ENCODE results near the gene P4HA1.

The P4HA1 gene

GRCh38 chr10:73094986-73095480 is 1.6 kb downstream of the P4HA1 start:
- TF ChIP-seq CTCF (IDR thresholded peaks at IDR 0.05; ENCODE audit: insufficient read depth, missing control alignments), result no peak
- DNase-seq (ENCODE audit: insufficient read length, low spot score) (no peak), FAIRE-seq (no peak)

DNA sequence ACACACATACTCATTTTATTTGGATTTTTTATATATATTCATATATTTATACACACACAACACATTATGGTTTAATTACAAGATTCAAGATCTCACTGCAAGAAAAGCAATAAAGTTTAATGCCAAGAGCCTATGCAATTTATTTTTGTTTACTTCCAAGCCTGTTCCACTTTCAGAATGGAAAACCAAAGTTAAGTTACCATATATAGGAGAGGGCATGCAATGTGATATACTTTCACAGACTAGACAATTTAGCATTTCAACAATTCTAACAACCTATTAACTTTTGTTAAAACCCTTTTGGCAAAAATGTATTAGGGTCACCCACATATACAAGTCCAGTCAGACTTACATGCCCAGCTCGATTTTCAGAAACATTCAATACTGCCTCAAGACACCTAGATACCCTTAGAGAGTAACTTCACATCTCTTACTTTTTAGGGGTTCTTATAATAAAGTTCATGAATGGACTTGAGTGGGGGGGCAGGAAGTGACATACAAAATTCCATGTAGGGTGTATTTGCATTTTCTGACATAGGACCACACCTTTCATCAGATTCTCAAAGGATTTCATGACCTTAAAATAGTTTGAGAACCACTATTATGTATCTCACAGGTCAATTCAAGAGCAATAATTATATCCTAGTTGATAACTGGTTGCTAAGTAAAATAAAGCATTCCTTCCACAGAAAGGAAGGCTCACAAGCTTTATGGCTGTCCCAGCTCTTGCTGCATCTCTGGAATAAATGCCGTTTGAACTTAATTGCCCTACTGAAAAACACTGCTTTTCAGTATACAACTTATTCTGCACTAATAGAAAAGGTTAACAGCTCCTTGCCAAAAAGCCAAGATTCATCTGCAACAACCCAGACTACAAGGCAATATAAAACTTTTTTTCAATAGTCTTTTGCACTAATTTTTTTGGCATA is 2.5 kb downstream of the P4HA1 start:
- DNase-seq (ENCODE audit: insufficient read length, low spot score), result no peak
- TF ChIP-seq CTCF (IDR thresholded peaks at IDR 0.05; ENCODE audit: insufficient read depth, missing control alignments), result no peak
- no peak for FAIRE-seq

- no peak for DNase-seq (ENCODE audit: insufficient read length, low spot score)
- FAIRE-seq, result no peak
- no peak for TF ChIP-seq CTCF (IDR thresholded peaks at IDR 0.05; ENCODE audit: insufficient read depth, missing control alignments)
Observed at GRCh38 chr10:73092830-73093229, 3.8 kb downstream of the P4HA1 start.

GRCh38 chr10:73088304-73088703 is 8.4 kb downstream of the P4HA1 start:
- TF ChIP-seq CTCF (IDR thresholded peaks at IDR 0.05; ENCODE audit: insufficient read depth, missing control alignments), result no peak
- DNase-seq (ENCODE audit: insufficient read length, low spot score), result no peak
- no peak for FAIRE-seq

GRCh38 chr10:73086816-73087215 is 9.8 kb downstream of the P4HA1 start:
- no peak for TF ChIP-seq CTCF (IDR thresholded peaks at IDR 0.05; ENCODE audit: insufficient read depth, missing control alignments)
- FAIRE-seq (no peak), DNase-seq (ENCODE audit: insufficient read length, low spot score) (no peak)

- FAIRE-seq, result no peak
- TF ChIP-seq CTCF (IDR thresholded peaks at IDR 0.05; ENCODE audit: insufficient read depth, missing control alignments), result no peak
- DNase-seq (ENCODE audit: insufficient read length, low spot score), result no peak
Observed at GRCh38 chr10:73084209-73084608, 12.5 kb downstream of the P4HA1 start.

- DNase-seq (ENCODE audit: insufficient read length, low spot score) (no peak), FAIRE-seq (no peak)
- TF ChIP-seq CTCF (IDR thresholded peaks at IDR 0.05; ENCODE audit: insufficient read depth, missing control alignments), result no peak
Observed at GRCh38 chr10:73083221-73083620, 13.4 kb downstream of the P4HA1 start.
